Progenitor cell of endocrine pancreas (in vitro differentiated cells): ENCODE measurements around the gene MAP3K5. TPM values are rescaled to one million over a fixed set of nuclear protein-coding genes. Genes with fewer than 3 reads are reported as not detected.
A peak's percentile ranks its signal among the peaks of the same experiment; 100 is the strongest.

Source experiments
- DNase-seq: peaks from one replicate; pipeline ENCODE4 v3.0.0; 2021; ENCODE audit warnings: low spot score; ENCODE audit not compliant: unreplicated experiment
- H3K27ac Mint-ChIP-seq: 2 replicates; pipeline ENCODE4 v1.8.0; 2021; ENCODE audit warnings: mild to moderate bottlenecking, moderate library complexity, mixed read lengths
- H3K27me3 Mint-ChIP-seq: 2 replicates; pipeline ENCODE4 v1.8.0; 2021; ENCODE audit warnings: mixed read lengths
- H3K36me3 Mint-ChIP-seq: 2 replicates; pipeline ENCODE4 v1.8.0; 2022; ENCODE audit warnings: mixed read lengths; ENCODE audit not compliant: insufficient read depth
- H3K4me1 Mint-ChIP-seq: 2 replicates; pipeline ENCODE4 v1.8.0; 2021; ENCODE audit warnings: low read depth, mixed read lengths
- H3K4me3 Mint-ChIP-seq: 2 replicates; pipeline ENCODE4 v1.8.0; 2021; ENCODE audit warnings: low read depth, mild to moderate bottlenecking, moderate library complexity, mixed read lengths
- H3K9me3 Mint-ChIP-seq: 2 replicates; pipeline ENCODE4 v1.8.0; 2021; ENCODE audit warnings: low read depth, mixed read lengths
- total RNA-seq: library from RNA; stranded (reverse); gene quantifications from 2 replicates; pipeline ENCODE4 v1.2.1, GENCODE V29; 2021
- TF ChIP-seq, protein P1 (sequence below): fragments of 200-600 bp; sonication (generic); IDR thresholded peaks from one replicate; pipeline ENCODE4 v1.5.0; 2021; ENCODE audit warnings: antibody characterized with exemption, mild to moderate bottlenecking; ENCODE audit not compliant: unreplicated experiment

The MAP3K5 gene
- total RNA-seq, 1 donor from 2014 or later, result 1.1 TPM

- Mint-ChIP-seq H3K4me3 (no peak overlapping the region), H3K36me3 (no peaks in the 10 kb centered on the region), H3K9me3 (no peaks in the 10 kb centered on the region), H3K27ac (no peak overlapping the region), H3K27me3 (peaks cover 16% of the 10 kb centered on the region), H3K4me1 (peaks cover 9% of the 10 kb centered on the region)
- TF ChIP-seq, protein P1, sequence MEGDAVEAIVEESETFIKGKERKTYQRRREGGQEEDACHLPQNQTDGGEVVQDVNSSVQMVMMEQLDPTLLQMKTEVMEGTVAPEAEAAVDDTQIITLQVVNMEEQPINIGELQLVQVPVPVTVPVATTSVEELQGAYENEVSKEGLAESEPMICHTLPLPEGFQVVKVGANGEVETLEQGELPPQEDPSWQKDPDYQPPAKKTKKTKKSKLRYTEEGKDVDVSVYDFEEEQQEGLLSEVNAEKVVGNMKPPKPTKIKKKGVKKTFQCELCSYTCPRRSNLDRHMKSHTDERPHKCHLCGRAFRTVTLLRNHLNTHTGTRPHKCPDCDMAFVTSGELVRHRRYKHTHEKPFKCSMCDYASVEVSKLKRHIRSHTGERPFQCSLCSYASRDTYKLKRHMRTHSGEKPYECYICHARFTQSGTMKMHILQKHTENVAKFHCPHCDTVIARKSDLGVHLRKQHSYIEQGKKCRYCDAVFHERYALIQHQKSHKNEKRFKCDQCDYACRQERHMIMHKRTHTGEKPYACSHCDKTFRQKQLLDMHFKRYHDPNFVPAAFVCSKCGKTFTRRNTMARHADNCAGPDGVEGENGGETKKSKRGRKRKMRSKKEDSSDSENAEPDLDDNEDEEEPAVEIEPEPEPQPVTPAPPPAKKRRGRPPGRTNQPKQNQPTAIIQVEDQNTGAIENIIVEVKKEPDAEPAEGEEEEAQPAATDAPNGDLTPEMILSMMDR, result no peak
- DNase-seq, result no peak
Observed at GRCh38 chr6:136611746-136612145, 180.5 kb downstream of the MAP3K5 start.

DNA sequence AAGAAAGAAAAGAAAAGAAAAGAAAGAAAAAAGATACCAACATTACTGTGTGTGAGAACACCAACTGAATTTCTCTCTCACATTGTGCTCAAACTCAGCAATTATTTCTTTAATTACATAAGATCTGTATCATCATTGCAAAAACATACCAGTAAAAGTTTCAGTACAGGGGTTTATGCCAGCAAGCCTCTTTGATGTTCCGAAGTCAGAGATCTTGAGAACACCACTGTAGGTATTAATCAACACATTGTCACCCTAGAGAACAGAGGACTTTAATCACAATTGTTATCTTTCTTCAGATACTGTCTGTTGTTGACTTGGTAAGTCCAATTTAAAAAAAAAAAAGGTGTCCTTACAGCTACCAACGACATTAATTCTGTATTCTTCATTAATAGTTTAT, 181.1 kb downstream of the MAP3K5 start:
- H3K27ac Mint-ChIP-seq, result no peak overlapping the region
- DNase-seq, result no peak
- H3K36me3 Mint-ChIP-seq, result no peaks in the 10 kb centered on the region
- peaks cover 9% of the 10 kb centered on the region for H3K4me1 Mint-ChIP-seq
- TF ChIP-seq, protein P1, result no peak
- no peak overlapping the region for H3K4me3 Mint-ChIP-seq
- H3K9me3 Mint-ChIP-seq, result no peaks in the 10 kb centered on the region
- peaks cover 16% of the 10 kb centered on the region for H3K27me3 Mint-ChIP-seq

DNA sequence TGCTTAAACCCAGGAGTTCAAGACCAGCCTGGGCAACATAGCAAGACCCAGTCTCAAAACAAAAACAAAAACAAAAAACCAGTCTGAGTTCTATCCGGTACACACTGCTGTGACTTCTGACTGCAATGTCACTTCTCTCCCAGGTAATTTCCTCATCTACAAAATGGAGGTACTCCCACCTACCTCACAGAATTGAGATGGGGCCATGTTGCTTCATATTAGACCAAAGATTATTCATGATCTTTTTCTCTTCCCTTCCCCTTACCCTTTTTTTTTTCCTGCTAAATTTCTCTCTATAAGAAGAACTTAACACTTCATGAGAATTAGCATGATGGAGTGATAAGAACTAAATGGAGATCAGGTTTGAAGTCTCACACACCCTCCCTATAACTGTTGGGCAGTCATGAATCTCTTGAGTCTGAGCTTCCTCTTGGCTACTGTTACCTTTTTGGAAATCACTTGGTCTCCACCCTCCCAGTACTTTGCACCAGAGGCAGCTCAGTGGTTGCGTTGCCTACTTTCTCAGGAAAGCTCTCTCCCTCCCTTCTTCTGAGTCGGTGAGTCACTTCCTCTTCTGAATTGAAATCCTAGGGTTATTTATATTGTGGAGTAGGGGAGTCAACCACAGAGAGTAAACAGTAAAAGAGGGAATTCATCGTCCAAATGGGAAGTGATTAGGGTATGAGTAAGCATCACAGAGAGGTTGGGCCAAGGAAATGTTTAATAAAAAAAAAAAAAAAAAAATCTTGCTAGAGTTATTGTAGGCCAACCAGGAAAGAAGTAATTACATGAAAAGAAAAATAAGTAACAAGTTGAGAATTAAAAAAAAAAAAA, 182.2 kb downstream of the MAP3K5 start:
- H3K27ac Mint-ChIP-seq, result no peak overlapping the region
- no peak overlapping the region for H3K4me3 Mint-ChIP-seq
- H3K36me3 Mint-ChIP-seq, result no peaks in the 10 kb centered on the region
- H3K4me1 Mint-ChIP-seq, result peaks cover 9% of the 10 kb centered on the region
- H3K9me3 Mint-ChIP-seq, result no peaks in the 10 kb centered on the region
- no peak for DNase-seq
- TF ChIP-seq, protein P1, result no peak
- H3K27me3 Mint-ChIP-seq, result peaks cover 16% of the 10 kb centered on the region

DNA sequence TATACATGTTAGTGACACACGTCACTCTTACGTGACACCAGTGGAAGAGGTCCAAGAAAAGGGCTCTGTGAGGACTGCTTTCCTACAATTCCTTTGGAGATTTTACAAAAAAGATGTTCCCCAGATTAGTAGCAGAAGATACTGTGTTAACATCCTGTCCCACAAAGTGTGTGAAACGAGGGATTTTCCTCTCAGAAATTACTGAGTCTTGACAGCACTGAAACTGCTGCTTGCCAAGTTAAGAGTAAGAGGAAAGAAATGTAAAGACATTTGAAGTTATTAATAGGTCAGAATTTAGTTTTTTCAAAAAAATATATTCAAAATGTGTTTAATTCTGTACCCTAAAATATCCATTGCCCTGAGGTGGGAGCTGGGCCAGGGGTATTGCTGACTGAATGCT, 183.3 kb downstream of the MAP3K5 start:
- H3K4me3 Mint-ChIP-seq, result no peak overlapping the region
- TF ChIP-seq, protein P1, result no peak
- H3K27me3 Mint-ChIP-seq, result peaks cover 18% of the 10 kb centered on the region
- H3K4me1 Mint-ChIP-seq, result peaks cover 9% of the 10 kb centered on the region
- no peak for DNase-seq
- H3K27ac Mint-ChIP-seq, result no peak overlapping the region
- H3K36me3 Mint-ChIP-seq, result no peaks in the 10 kb centered on the region
- H3K9me3 Mint-ChIP-seq, result no peaks in the 10 kb centered on the region

DNA sequence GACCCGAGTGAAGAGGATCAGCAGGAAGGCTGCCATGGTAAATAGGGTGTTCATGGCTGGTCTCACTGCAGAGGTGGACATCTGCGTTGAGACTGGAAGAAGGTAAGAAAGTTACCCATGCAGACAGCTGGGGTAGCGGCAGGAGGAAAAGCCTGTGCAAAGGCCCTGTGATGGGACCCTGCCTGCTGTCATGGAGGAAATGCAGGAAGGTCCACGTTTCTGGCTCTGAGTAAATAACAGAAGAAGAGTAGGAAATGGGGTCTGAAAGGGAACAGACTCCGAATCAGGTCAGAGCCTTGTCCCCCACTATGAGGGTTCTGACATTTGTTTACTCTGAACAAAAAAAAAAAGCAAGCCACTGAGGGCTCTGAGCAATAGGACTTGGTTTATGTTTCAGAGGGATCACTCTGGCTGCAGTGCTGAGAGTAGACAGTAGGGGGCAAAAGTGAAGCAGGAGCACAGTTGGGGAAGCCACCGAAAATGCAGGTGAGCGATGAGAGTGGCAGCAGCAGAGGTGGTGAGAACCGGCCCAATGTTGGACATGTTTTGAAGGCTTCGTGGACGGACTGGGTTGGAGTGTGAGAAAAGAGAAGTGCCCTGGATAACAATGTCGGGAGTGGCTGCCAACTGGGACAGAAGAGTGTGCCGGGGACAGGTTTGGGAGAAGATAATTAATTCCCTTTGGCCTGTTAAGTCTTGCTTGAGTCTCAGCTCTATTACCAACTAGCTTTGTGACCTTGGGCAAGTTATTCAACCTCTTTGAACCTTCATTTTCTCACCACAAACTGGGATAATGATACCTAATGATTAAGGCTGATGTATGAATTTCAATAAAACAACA, 184.1 kb downstream of the MAP3K5 start:
- no peaks in the 10 kb centered on the region for H3K36me3 Mint-ChIP-seq
- H3K27me3 Mint-ChIP-seq, result peaks cover 19% of the 10 kb centered on the region
- no peaks in the 10 kb centered on the region for H3K9me3 Mint-ChIP-seq
- DNase-seq, result peak; percentile 66
- TF ChIP-seq, protein P1, result peak; percentile 68
- H3K4me3 Mint-ChIP-seq, result no peak overlapping the region
- H3K4me1 Mint-ChIP-seq, result peaks cover 9% of the 10 kb centered on the region
- H3K27ac Mint-ChIP-seq, result no peak overlapping the region
